Natural killer cell (primary cell): ENCODE results near the gene GNL2. TPM values are rescaled to one million over a fixed set of nuclear protein-coding genes. Genes with fewer than 3 reads are reported as not detected.
A peak's percentile ranks its signal among the peaks of the same experiment; 100 is the strongest.

Source experiments
- ATAC-seq, 3 donors: fragments of 150-1000 bp in 2 of 3; fragments of 200-7000 bp in 1 of 3; cut with Tn5 transposase; 1 replicate in 1 of 3; 2 replicates in 2 of 3; pipeline ENCODE4 v1.10.0; 2021; ENCODE audit warnings: mild to moderate bottlenecking in 2 of 3, moderate library complexity in 2 of 3
- DNase-seq, 2 donors: peaks; one replicate each; pipeline versions ENCODE4 v3.0.0 to v3.0.0-alpha.2; 2013 to 2021; ENCODE audit warnings: mixed read lengths in 1 of 2
- H3K27ac ChIP-seq: one replicate; pipeline ENCODE4 v1.5.1; 2013; ENCODE audit warnings: mild to moderate bottlenecking, low read length
- H3K27me3 ChIP-seq: one replicate; pipeline ENCODE4 v1.6.1; 2013; ENCODE audit warnings: low read length; ENCODE audit not compliant: control insufficient read depth, insufficient read depth
- H3K36me3 ChIP-seq: one replicate; pipeline ENCODE4 v1.6.1; 2013; ENCODE audit warnings: low read length; ENCODE audit not compliant: control insufficient read depth, insufficient read depth
- H3K4me1 ChIP-seq: one replicate; pipeline ENCODE4 v1.6.1; 2013; ENCODE audit warnings: low read length; ENCODE audit not compliant: control insufficient read depth, insufficient read depth
- H3K4me3 ChIP-seq: one replicate; pipeline ENCODE4 v1.5.1; 2013; ENCODE audit warnings: low read length
- H3K9me3 ChIP-seq: one replicate; pipeline ENCODE4 v1.6.1; 2013; ENCODE audit warnings: low read length; ENCODE audit not compliant: control insufficient read depth, insufficient read depth
- H3K27ac Mint-ChIP-seq, 2 donors: one replicate each; pipeline ENCODE4 v1.8.0; 2022; ENCODE audit warnings: mild to moderate bottlenecking in 2 of 2, mixed read lengths in 2 of 2, moderate library complexity in 1 of 2
- H3K27me3 Mint-ChIP-seq, 2 donors: one replicate each; pipeline ENCODE4 v1.8.0; 2022; ENCODE audit warnings: low read depth in 2 of 2, mixed read lengths in 2 of 2
- H3K36me3 Mint-ChIP-seq: one replicate; pipeline ENCODE4 v1.8.0; 2022; ENCODE audit warnings: mixed read lengths
- H3K4me1 Mint-ChIP-seq, 2 donors: one replicate each; pipeline ENCODE4 v1.8.0; 2022; ENCODE audit warnings: mixed read lengths in 2 of 2
- H3K4me3 Mint-ChIP-seq: one replicate; pipeline ENCODE4 v1.8.0; 2022; ENCODE audit warnings: mild to moderate bottlenecking, moderate library complexity, mixed read lengths
- H3K9me3 Mint-ChIP-seq, 2 donors: one replicate each; pipeline ENCODE4 v1.8.0; 2022; ENCODE audit warnings: mixed read lengths in 2 of 2
- CTCF ChIP-seq: fragments of 200-600 bp; IDR thresholded peaks from one replicate; pipeline ENCODE4 v1.8.0; 2022; ENCODE audit warnings: antibody characterized with exemption
- WGBS: methylation state at CpG from one replicate; pipeline ENCODE4 v1.1.7; 2013; ENCODE audit warnings: missing lambda C conversion rate; ENCODE audit not compliant: insufficient coverage; 5-methylcytosine and 5-hydroxymethylcytosine counted together
- intact Hi-C: fragments of 100-400 bp; cut with micrococcal nuclease; formaldehyde crosslinking; loops from one replicate; pipeline ENCODE4 v1.14.2; 2022
- total RNA-seq, 4 donors: library from RNA; stranded (reverse); fragments of 120-200 nt in 1 of 4; gene quantifications; one replicate each; pipeline versions ENCODE4 v1.2.3 to v1.2.4, GENCODE V29; 2013 to 2022

GNL2 gene
- total RNA-seq, 3 donors from 2014 or later (not counting 1 experiment from before 2014, with no cell fraction given): 70.7 to 89.9 (median 85.8) TPM

GRCh38 chr1:37570528-37571334 lies 25.0 kb downstream of the GNL2 start:
- TF ChIP-seq CTCF: no peak
- Mint-ChIP-seq H3K4me1 (no peaks in the 10 kb centered on the region), H3K36me3 (peaks cover 69% of the 10 kb centered on the region), H3K27me3 (no peaks in the 10 kb centered on the region), H3K4me3 (no peak overlapping the region), H3K27ac (peak overlapping the region in 1 of 2 donors; percentile 9), H3K9me3 (no peaks in the 10 kb centered on the region)
- Histone ChIP-seq H3K4me1 (no peaks in the 10 kb centered on the region), H3K27ac (no peak overlapping the region), H3K4me3 (no peak overlapping the region), H3K9me3 (no peaks in the 10 kb centered on the region), H3K27me3 (no peaks in the 10 kb centered on the region), H3K36me3 (peaks cover 93% of the 10 kb centered on the region)
- ATAC-seq: no peak
- WGBS: 80% methylated on average over 3 of the region's 3 CpGs
- intact Hi-C loops: no loop called here
- no peak for DNase-seq

GRCh38 chr1:37567023-37567422 lies 28.7 kb downstream of the GNL2 start:
- Histone ChIP-seq H3K4me3 (no peak overlapping the region), H3K9me3 (no peaks in the 10 kb centered on the region), H3K27me3 (no peaks in the 10 kb centered on the region), H3K4me1 (no peaks in the 10 kb centered on the region), H3K36me3 (peaks cover 68% of the 10 kb centered on the region), H3K27ac (no peak overlapping the region)
- DNase-seq: no peak
- Mint-ChIP-seq H3K36me3 (peaks cover 51% of the 10 kb centered on the region), H3K27me3 (no peaks in the 10 kb centered on the region), H3K4me3 (no peak overlapping the region), H3K9me3 (no peaks in the 10 kb centered on the region), H3K27ac (no peak overlapping the region), H3K4me1 (no peaks in the 10 kb centered on the region)
- WGBS: 97% methylated on average over 3 of the region's 3 CpGs
- no peak for TF ChIP-seq CTCF
- intact Hi-C loops: no loop called here
- ATAC-seq: no peak

- H3K4me1 Mint-ChIP-seq: no peaks in the 10 kb centered on the region
These were observed 30.8 kb downstream of the GNL2 start for GRCh38 chr1:37564892-37565291.

More at GRCh38 chr1:37564892-37565291, 30.8 kb downstream of the GNL2 start:
- ATAC-seq (no peak), DNase-seq (no peak)
- Histone ChIP-seq H3K9me3 (no peaks in the 10 kb centered on the region), H3K4me1 (no peaks in the 10 kb centered on the region), H3K27me3 (no peaks in the 10 kb centered on the region), H3K4me3 (no peak overlapping the region), H3K36me3 (peaks cover 52% of the 10 kb centered on the region), H3K27ac (no peak overlapping the region)
- intact Hi-C loops: no loop called here
- peaks cover 41% of the 10 kb centered on the region for H3K36me3 Mint-ChIP-seq
- H3K4me3 Mint-ChIP-seq: no peak overlapping the region
- no peaks in the 10 kb centered on the region for H3K9me3 Mint-ChIP-seq
- TF ChIP-seq CTCF: no peak
- H3K27me3 Mint-ChIP-seq: no peaks in the 10 kb centered on the region
- no peak overlapping the region for H3K27ac Mint-ChIP-seq
